Measurements from ENCODE around the gene FOXN4. TPM values are rescaled to one million over a fixed set of nuclear protein-coding genes. Genes with fewer than 3 reads are reported as not detected.
"Not testable (repeated sequence)": the region's sequence is repeated elsewhere in the genome, so short reads cannot be mapped to it uniquely, and the experiment has no call there.

The FOXN4 gene
- total and polyA plus RNA-seq, 2 donors from 2014 or later: 0.82 TPM; not detected in 1

GRCh38 chr12:109329003-109329402 lies 19.9 kb upstream of the FOXN4 start:
- no peak for DNase-seq
- no peak overlapping the region for H3K4me3 ChIP-seq (ENCODE audit: low read length in 3 of 3)
- H3K36me3 ChIP-seq (ENCODE audit: control insufficient read depth in 2 of 3, insufficient read depth in 3 of 3, low read length in 3 of 3): no peaks in the 10 kb centered on the region
- no peaks in the 10 kb centered on the region for H3K9me3 ChIP-seq (ENCODE audit: control insufficient read depth in 2 of 3, insufficient read depth in 1 of 3, low read length in 3 of 3)
- no peaks in the 10 kb centered on the region for H3K27me3 ChIP-seq (ENCODE audit: control insufficient read depth, insufficient read depth, low read length)
- TF ChIP-seq CTCF (IDR thresholded peaks at IDR 0.05; ENCODE audit: borderline replicate concordance, extremely low read depth, insufficient read depth): no peak
- no peak for FAIRE-seq
- intact Hi-C loops (cut with DNase I): no loop called here
- H3K27ac ChIP-seq (ENCODE audit: low read depth in 2 of 2, low read length in 2 of 2): no peak overlapping the region
- peaks cover 0 to 4% (median 0%) of the 10 kb centered on the region in 3 donors for H3K4me1 ChIP-seq (ENCODE audit: control insufficient read depth in 2 of 3, insufficient read depth in 2 of 3, low read depth in 1 of 3, low read length in 3 of 3)
- H3K9ac ChIP-seq (ENCODE audit: low read length in 3 of 3): no peak overlapping the region

GRCh38 chr12:109321294-109321693 lies 12.2 kb upstream of the FOXN4 start:
- H3K9ac ChIP-seq (ENCODE audit: low read length in 3 of 3); H3K27ac ChIP-seq (ENCODE audit: low read depth in 2 of 2, low read length in 2 of 2); H3K27me3 ChIP-seq (ENCODE audit: control insufficient read depth, insufficient read depth, low read length); DNase-seq; H3K4me3 ChIP-seq (ENCODE audit: low read length in 3 of 3); H3K36me3 ChIP-seq (ENCODE audit: control insufficient read depth in 2 of 3, insufficient read depth in 3 of 3, low read length in 3 of 3); intact Hi-C loops (cut with DNase I); FAIRE-seq; H3K4me1 ChIP-seq (ENCODE audit: control insufficient read depth in 2 of 3, insufficient read depth in 2 of 3, low read depth in 1 of 3, low read length in 3 of 3); H3K9me3 ChIP-seq (ENCODE audit: control insufficient read depth in 2 of 3, insufficient read depth in 1 of 3, low read length in 3 of 3): not testable (repeated sequence)

GRCh38 chr12:109310247-109311125 lies 1.4 kb upstream of the FOXN4 start:
- Histone ChIP-seq H3K27ac (ENCODE audit: low read depth in 2 of 2, low read length in 2 of 2) (no peak overlapping the region), H3K27me3 (ENCODE audit: control insufficient read depth, insufficient read depth, low read length) (peaks cover 2% of the 10 kb centered on the region), H3K9me3 (ENCODE audit: control insufficient read depth in 2 of 3, insufficient read depth in 1 of 3, low read length in 3 of 3) (no peaks in the 10 kb centered on the region), H3K4me1 (ENCODE audit: control insufficient read depth in 2 of 3, insufficient read depth in 2 of 3, low read depth in 1 of 3, low read length in 3 of 3) (peaks cover 0 to 3% (median 2%) of the 10 kb centered on the region in 3 donors), H3K9ac (ENCODE audit: low read length in 3 of 3) (no peak overlapping the region), H3K4me3 (ENCODE audit: low read length in 3 of 3) (peak overlapping the region; percentile 44 to 61 (median 59)), H3K36me3 (ENCODE audit: control insufficient read depth in 2 of 3, insufficient read depth in 3 of 3, low read length in 3 of 3) (no peaks in the 10 kb centered on the region)
- FAIRE-seq (no peak), DNase-seq (peak in 3 of 5 donors; percentile 24 to 49 (median 46))
- intact Hi-C loops (cut with DNase I): no loop called here
- TF ChIP-seq CTCF (IDR thresholded peaks at IDR 0.05; ENCODE audit: borderline replicate concordance, extremely low read depth, insufficient read depth): no peak

GRCh38 chr12:109309381-109310246 lies 530 bp upstream of the FOXN4 start:
- H3K4me1 ChIP-seq (ENCODE audit: control insufficient read depth in 2 of 3, insufficient read depth in 2 of 3, low read depth in 1 of 3, low read length in 3 of 3): peaks cover 0 to 3% (median 2%) of the 10 kb centered on the region in 3 donors
- H3K27me3 ChIP-seq (ENCODE audit: control insufficient read depth, insufficient read depth, low read length): peaks cover 2% of the 10 kb centered on the region
- H3K36me3 ChIP-seq (ENCODE audit: control insufficient read depth in 2 of 3, insufficient read depth in 3 of 3, low read length in 3 of 3): no peaks in the 10 kb centered on the region
- H3K9me3 ChIP-seq (ENCODE audit: control insufficient read depth in 2 of 3, insufficient read depth in 1 of 3, low read length in 3 of 3): no peaks in the 10 kb centered on the region
- peak in 4 of 5 donors; percentile 59 to 82 (median 66) for DNase-seq
- intact Hi-C loops (cut with DNase I): no loop called here
- no peak overlapping the region for H3K27ac ChIP-seq (ENCODE audit: low read depth in 2 of 2, low read length in 2 of 2)
- no peak for FAIRE-seq
- peak overlapping the region; percentile 44 to 61 (median 59) for H3K4me3 ChIP-seq (ENCODE audit: low read length in 3 of 3)
- no peak for TF ChIP-seq CTCF (IDR thresholded peaks at IDR 0.05; ENCODE audit: borderline replicate concordance, extremely low read depth, insufficient read depth)
- no peak overlapping the region for H3K9ac ChIP-seq (ENCODE audit: low read length in 3 of 3)
